IPS-18a (cell line): ENCODE measurements around the gene ATM.
A peak's percentile ranks its signal among the peaks of the same experiment; 100 is the strongest.

Experiments
- H3K27ac ChIP-seq: one replicate; pipeline ENCODE4 v1.5.1; 2013; ENCODE audit warnings: low read length
- H3K27me3 ChIP-seq: one replicate; pipeline ENCODE4 v1.6.1; 2013; ENCODE audit warnings: mild to moderate bottlenecking, low read length; ENCODE audit not compliant: control insufficient read depth, insufficient read depth
- H3K36me3 ChIP-seq: one replicate; pipeline ENCODE4 v1.6.1; 2013; ENCODE audit warnings: low read depth, low read length; ENCODE audit not compliant: control insufficient read depth
- H3K4me1 ChIP-seq: one replicate; pipeline ENCODE4 v1.6.1; 2013; ENCODE audit warnings: low read depth, low read length; ENCODE audit not compliant: control insufficient read depth
- H3K4me3 ChIP-seq: one replicate; pipeline ENCODE4 v1.5.1; 2013; ENCODE audit warnings: low read length
- H3K9ac ChIP-seq: one replicate; pipeline ENCODE4 v1.6.1; 2013; ENCODE audit warnings: mild to moderate bottlenecking, low read length, moderate library complexity
- H3K9me3 ChIP-seq: one replicate; pipeline ENCODE4 v1.6.1; 2013; ENCODE audit warnings: low read depth, low read length; ENCODE audit not compliant: control insufficient read depth

The ATM gene

DNA sequence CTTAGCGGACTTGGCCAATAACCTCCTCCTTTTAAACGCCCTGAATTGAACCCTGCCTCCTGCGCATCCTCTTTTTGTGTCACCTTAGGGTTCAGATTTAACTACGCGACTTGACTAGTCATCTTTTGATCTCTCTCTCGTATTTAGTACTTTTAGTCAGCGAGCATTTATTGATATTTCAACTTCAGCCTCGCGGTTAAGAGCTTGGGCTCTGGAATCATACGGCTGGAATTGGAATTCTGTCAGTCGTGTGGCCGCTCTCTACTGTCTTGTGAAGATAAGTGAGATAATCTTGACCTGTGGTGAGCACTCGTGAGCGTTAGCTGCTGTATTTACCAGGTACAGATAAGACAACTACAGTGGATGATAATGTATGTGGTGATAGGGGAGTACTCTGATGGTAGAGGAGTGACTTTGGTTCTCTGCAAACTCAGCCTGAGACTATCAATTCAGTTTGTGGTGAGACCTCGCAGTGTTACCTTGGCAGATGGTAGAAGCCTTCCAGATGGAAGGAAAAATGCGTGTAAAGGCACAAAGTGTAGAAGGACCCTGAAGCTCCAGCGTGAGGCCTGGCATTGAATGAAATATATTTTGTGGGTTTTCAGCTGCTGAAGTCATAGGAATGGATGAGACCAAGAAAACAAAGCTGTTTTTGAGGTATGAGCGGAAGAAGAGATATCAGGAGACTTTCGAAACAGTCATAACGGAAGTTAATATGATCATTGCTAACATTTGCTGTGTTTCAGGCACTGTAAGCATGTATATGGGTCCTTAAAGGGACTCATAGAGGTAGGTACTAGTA, 682 bp downstream of the ATM start:
- Histone ChIP-seq H3K27ac (peak overlapping the region; percentile 78), H3K36me3 (peaks cover 9% of the 10 kb centered on the region), H3K4me1 (peaks cover 42% of the 10 kb centered on the region), H3K9ac (peak overlapping the region; percentile 96), H3K9me3 (no peaks in the 10 kb centered on the region), H3K27me3 (no peaks in the 10 kb centered on the region), H3K4me3 (peak overlapping the region; percentile 98)

- Histone ChIP-seq H3K4me3 (peak overlapping the region; percentile 98), H3K27ac (no peak overlapping the region)
These were observed 1.5 kb downstream of the ATM start for GRCh38 chr11:108224366-108224765.

GRCh38 chr11:108224911-108225786, 2.3 kb downstream of the ATM start:
- Histone ChIP-seq H3K36me3 (peaks cover 23% of the 10 kb centered on the region), H3K4me1 (peaks cover 28% of the 10 kb centered on the region), H3K27ac (no peak overlapping the region), H3K9ac (peak overlapping the region; percentile 13), H3K4me3 (peak overlapping the region; percentile 98), H3K9me3 (no peaks in the 10 kb centered on the region), H3K27me3 (no peaks in the 10 kb centered on the region)

More at GRCh38 chr11:108224366-108224765, 1.5 kb downstream of the ATM start:
- peaks cover 16% of the 10 kb centered on the region for H3K36me3 ChIP-seq
- H3K4me1 ChIP-seq = peaks cover 36% of the 10 kb centered on the region
- H3K9me3 ChIP-seq = no peaks in the 10 kb centered on the region
- no peak overlapping the region for H3K9ac ChIP-seq
- H3K27me3 ChIP-seq = no peaks in the 10 kb centered on the region

GRCh38 chr11:108226036-108226435, 3.2 kb downstream of the ATM start:
- Histone ChIP-seq H3K36me3 (peaks cover 31% of the 10 kb centered on the region), H3K4me3 (no peak overlapping the region), H3K27ac (no peak overlapping the region), H3K4me1 (peaks cover 22% of the 10 kb centered on the region), H3K27me3 (no peaks in the 10 kb centered on the region), H3K9me3 (no peaks in the 10 kb centered on the region), H3K9ac (no peak overlapping the region)

- H3K4me1 ChIP-seq = peaks cover 17% of the 10 kb centered on the region
- peaks cover 45% of the 10 kb centered on the region for H3K36me3 ChIP-seq
- H3K27ac ChIP-seq = no peak overlapping the region
- H3K4me3 ChIP-seq = no peak overlapping the region
- no peak overlapping the region for H3K9ac ChIP-seq
- no peaks in the 10 kb centered on the region for H3K9me3 ChIP-seq
- no peaks in the 10 kb centered on the region for H3K27me3 ChIP-seq
These were observed 5.4 kb downstream of the ATM start for GRCh38 chr11:108228251-108228650.

GRCh38 chr11:108233277-108233945, 10.5 kb downstream of the ATM start:
- Histone ChIP-seq H3K4me3 (no peak overlapping the region), H3K36me3 (peaks cover 60% of the 10 kb centered on the region), H3K4me1 (no peaks in the 10 kb centered on the region), H3K9me3 (no peaks in the 10 kb centered on the region), H3K27me3 (no peaks in the 10 kb centered on the region), H3K27ac (no peak overlapping the region), H3K9ac (no peak overlapping the region)

- Histone ChIP-seq H3K27ac (no peak overlapping the region), H3K9ac (no peak overlapping the region), H3K9me3 (no peaks in the 10 kb centered on the region), H3K36me3 (peaks cover 44% of the 10 kb centered on the region), H3K4me1 (no peaks in the 10 kb centered on the region), H3K27me3 (no peaks in the 10 kb centered on the region), H3K4me3 (no peak overlapping the region)
These were observed 12.3 kb downstream of the ATM start for GRCh38 chr11:108235192-108235591.

DNA sequence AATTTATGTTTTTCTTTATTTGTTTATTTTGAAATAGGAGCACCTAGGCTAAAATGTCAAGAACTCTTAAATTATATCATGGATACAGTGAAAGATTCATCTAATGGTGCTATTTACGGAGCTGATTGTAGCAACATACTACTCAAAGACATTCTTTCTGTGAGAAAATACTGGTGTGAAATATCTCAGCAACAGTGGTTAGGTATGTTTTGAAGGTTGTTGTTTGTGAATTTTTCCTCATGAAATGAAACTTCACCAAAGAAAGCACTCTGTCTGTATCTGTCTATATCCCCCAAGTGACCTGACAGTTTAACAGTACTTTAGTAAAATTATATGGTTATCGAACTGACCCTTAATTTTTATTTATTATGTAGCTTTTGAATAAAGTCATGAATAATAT, 12.8 kb downstream of the ATM start:
- Histone ChIP-seq H3K9me3 (no peaks in the 10 kb centered on the region), H3K36me3 (peaks cover 40% of the 10 kb centered on the region), H3K27ac (no peak overlapping the region), H3K4me1 (no peaks in the 10 kb centered on the region), H3K9ac (no peak overlapping the region), H3K4me3 (no peak overlapping the region), H3K27me3 (no peaks in the 10 kb centered on the region)

GRCh38 chr11:108237058-108237481, 14.2 kb downstream of the ATM start:
- no peak overlapping the region for H3K27ac ChIP-seq
- H3K4me1 ChIP-seq = no peaks in the 10 kb centered on the region
- peaks cover 31% of the 10 kb centered on the region for H3K36me3 ChIP-seq
- H3K9me3 ChIP-seq = no peaks in the 10 kb centered on the region
- H3K9ac ChIP-seq = no peak overlapping the region
- H3K4me3 ChIP-seq = no peak overlapping the region
- no peaks in the 10 kb centered on the region for H3K27me3 ChIP-seq

DNA sequence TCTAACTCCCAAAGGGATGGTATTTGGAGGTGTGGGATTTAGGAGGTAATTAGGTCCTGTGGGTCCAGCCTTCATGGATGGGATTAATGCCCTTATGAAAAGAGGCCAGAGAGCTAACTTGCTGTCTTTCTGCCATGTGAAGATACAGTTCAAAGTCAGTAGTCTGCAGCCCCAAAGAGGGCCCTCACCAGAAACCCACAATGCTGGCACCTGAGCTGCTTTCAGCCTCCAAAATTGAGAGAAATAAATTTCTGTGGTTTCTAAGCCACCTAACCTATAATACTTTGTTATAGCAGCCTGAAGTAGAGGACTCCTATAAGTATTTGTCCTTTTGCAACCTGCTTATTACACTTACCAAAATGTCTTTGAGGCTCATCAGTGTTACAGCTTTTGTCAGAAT, 16.2 kb downstream of the ATM start:
- H3K27me3 ChIP-seq = no peaks in the 10 kb centered on the region
- H3K9me3 ChIP-seq = no peaks in the 10 kb centered on the region
- H3K4me3 ChIP-seq = no peak overlapping the region
- H3K36me3 ChIP-seq = peaks cover 18% of the 10 kb centered on the region
- no peaks in the 10 kb centered on the region for H3K4me1 ChIP-seq
- H3K9ac ChIP-seq = no peak overlapping the region
- no peak overlapping the region for H3K27ac ChIP-seq

DNA sequence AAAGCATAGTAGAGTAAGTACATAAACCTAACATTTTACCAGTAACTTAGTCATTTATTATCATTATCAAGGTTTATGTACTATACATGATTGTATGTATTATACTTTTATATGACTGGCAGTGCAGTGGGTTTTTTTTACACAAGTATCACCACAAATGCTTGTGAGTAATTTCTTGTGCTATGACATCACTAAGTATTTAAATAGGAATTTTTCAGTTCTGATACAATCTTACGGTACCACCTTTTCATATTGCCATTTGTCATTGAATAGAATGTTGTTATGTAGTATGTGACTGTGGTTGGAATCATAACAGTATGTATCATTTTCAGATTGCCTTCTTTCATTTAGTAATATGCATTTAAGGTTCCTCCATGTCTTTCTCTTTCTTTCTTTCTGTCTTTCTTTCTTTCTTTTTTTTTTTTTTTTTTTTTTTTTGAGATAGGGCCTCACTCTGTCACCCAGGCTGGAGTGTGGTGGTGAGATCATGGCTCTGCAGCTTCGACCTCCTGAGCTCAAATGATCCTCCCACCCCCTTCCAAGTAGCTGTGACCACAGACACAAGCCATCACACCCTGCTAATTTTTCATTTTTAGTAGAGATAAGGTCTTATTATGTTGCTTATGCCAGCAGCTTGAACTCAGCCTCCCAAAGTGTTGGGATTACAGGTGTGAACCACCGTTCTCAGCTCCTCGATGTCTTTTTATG, 18.6 kb downstream of the ATM start:
- no peaks in the 10 kb centered on the region for H3K4me1 ChIP-seq
- no peaks in the 10 kb centered on the region for H3K9me3 ChIP-seq
- H3K4me3 ChIP-seq = no peak overlapping the region
- peaks cover 17% of the 10 kb centered on the region for H3K36me3 ChIP-seq
- no peak overlapping the region for H3K9ac ChIP-seq
- H3K27me3 ChIP-seq = no peaks in the 10 kb centered on the region
- no peak overlapping the region for H3K27ac ChIP-seq
